WTC11 (cell line): ENCODE results near the gene GNAT3. TPM values are rescaled to one million over a fixed set of nuclear protein-coding genes. Genes with fewer than 3 reads are reported as not detected.

ENCODE experiments used
- ATAC-seq: fragments of 200-7000 bp; cut with Tn5 transposase; 2 replicates; pipeline ENCODE4 v1.10.0; 2021; ENCODE audit warnings: mild to moderate bottlenecking, moderate library complexity
- CTCF ChIA-PET: fragments of 300-600 bp; sonication (Branson Sonifier 250); formaldehyde crosslinking; loops from one replicate; lab custom pipeline; 2021; ENCODE audit warnings: antibody characterized with exemption; lab: Charles Lee
- POLR2A ChIA-PET: fragments of 350-600 bp; sonication (Branson Sonifier 250); formaldehyde crosslinking; loops from one replicate; lab custom pipeline; 2021; ENCODE audit warnings: antibody characterized with exemption; lab: Charles Lee
- DNase-seq: peaks from one replicate; pipeline ENCODE4 v3.0.0; 2021; ENCODE audit warnings: low spot score
- H3K27ac Mint-ChIP-seq: 2 replicates; pipeline ENCODE4 v1.8.0; 2021; ENCODE audit warnings: mixed read lengths
- H3K27me3 Mint-ChIP-seq: 2 replicates; pipeline ENCODE4 v1.8.0; 2021; ENCODE audit warnings: low read depth, mild to moderate bottlenecking, moderate library complexity, mixed read lengths
- H3K36me3 Mint-ChIP-seq: 2 replicates; pipeline ENCODE4 v1.8.0; 2021; ENCODE audit warnings: mixed read lengths
- H3K4me1 Mint-ChIP-seq: 2 replicates; pipeline ENCODE4 v1.8.0; 2022; ENCODE audit warnings: mixed read lengths
- H3K4me3 Mint-ChIP-seq: 2 replicates; pipeline ENCODE4 v1.8.0; 2021; ENCODE audit warnings: mild to moderate bottlenecking, moderate library complexity, mixed read lengths
- H3K9me3 Mint-ChIP-seq: 2 replicates; pipeline ENCODE4 v1.8.0; 2021; ENCODE audit warnings: mixed read lengths
- CREB1 ChIP-seq: sonication (generic); formaldehyde crosslinking; IDR thresholded peaks from 2 replicates; pipeline ENCODE4 v1.8.0; 2023; ENCODE audit warnings: mild to moderate bottlenecking, missing genetic modification reagents
- CREM ChIP-seq: sonication (generic); formaldehyde crosslinking; IDR thresholded peaks from 2 replicates; pipeline ENCODE4 v1.8.1; 2022; ENCODE audit warnings: mild to moderate bottlenecking, missing genetic modification reagents, moderate library complexity
- ESRRA ChIP-seq: sonication (generic); formaldehyde crosslinking; IDR thresholded peaks from 2 replicates; pipeline ENCODE4 v1.8.1; 2022; ENCODE audit warnings: mild to moderate bottlenecking, missing genetic modification reagents, borderline replicate concordance
- FOXP1 ChIP-seq: sonication (generic); formaldehyde crosslinking; IDR thresholded peaks from 2 replicates; pipeline ENCODE4 v1.8.0; 2022; ENCODE audit warnings: missing genetic modification reagents, mild to moderate bottlenecking, moderate library complexity, borderline replicate concordance
- HMGA2 ChIP-seq: fragments of 250-450 bp; sonication (Bioruptor Pico); IDR thresholded peaks from 2 replicates; pipeline ENCODE4 v1.4.0; 2021; ENCODE audit warnings: mild to moderate bottlenecking, moderate library complexity
- JUN ChIP-seq: sonication (generic); formaldehyde crosslinking; IDR thresholded peaks from 2 replicates; pipeline ENCODE4 v1.8.0; 2023; ENCODE audit warnings: mild to moderate bottlenecking, missing genetic modification reagents
- NFATC4 ChIP-seq: fragments of 250-450 bp; sonication (Bioruptor Pico); IDR thresholded peaks from 2 replicates; pipeline ENCODE4 v1.9.0; 2021; ENCODE audit warnings: mild to moderate bottlenecking
- NFE2L1 ChIP-seq: sonication (generic); formaldehyde crosslinking; IDR thresholded peaks from 2 replicates; pipeline ENCODE4 v1.8.1; 2023; ENCODE audit warnings: missing genetic modification reagents
- NR1H2 ChIP-seq: sonication (generic); formaldehyde crosslinking; IDR thresholded peaks from 2 replicates; pipeline ENCODE4 v1.9.0; 2021; ENCODE audit warnings: mild to moderate bottlenecking, moderate library complexity, missing genetic modification reagents
- NR2C2 ChIP-seq: sonication (generic); formaldehyde crosslinking; IDR thresholded peaks from 2 replicates; pipeline ENCODE4 v1.8.0; 2022; ENCODE audit warnings: mild to moderate bottlenecking, missing genetic modification reagents
- NR3C1 ChIP-seq: sonication (generic); formaldehyde crosslinking; conservative IDR thresholded peaks from 2 replicates; pipeline ENCODE4 v1.8.1; 2023; ENCODE audit warnings: low read depth, mild to moderate bottlenecking, missing genetic modification reagents
- RELA ChIP-seq: sonication (generic); formaldehyde crosslinking; IDR thresholded peaks from 2 replicates; pipeline ENCODE4 v1.8.1; 2022; ENCODE audit warnings: missing genetic modification reagents, mild to moderate bottlenecking, borderline replicate concordance
- SP1 ChIP-seq: sonication (generic); formaldehyde crosslinking; conservative IDR thresholded peaks from 2 replicates; pipeline ENCODE4 v1.8.1; 2022; ENCODE audit warnings: missing genetic modification reagents
- ZNF138 ChIP-seq: sonication (generic); formaldehyde crosslinking; conservative IDR thresholded peaks from 2 replicates; pipeline ENCODE4 v1.8.1; 2022; ENCODE audit warnings: mild to moderate bottlenecking, moderate library complexity, missing genetic modification reagents
- ZNF219 ChIP-seq: sonication (generic); formaldehyde crosslinking; IDR thresholded peaks from 2 replicates; pipeline ENCODE4 v1.8.0; 2023; ENCODE audit warnings: missing genetic modification reagents, mild to moderate bottlenecking, borderline replicate concordance
- ZNF263 ChIP-seq: sonication (generic); formaldehyde crosslinking; IDR thresholded peaks from 2 replicates; pipeline ENCODE4 v1.8.1; 2022; ENCODE audit warnings: low read depth, mild to moderate bottlenecking, moderate library complexity, missing genetic modification reagents
- total RNA-seq: library from RNA; stranded (reverse); gene quantifications from 3 replicates; pipeline ENCODE4 v1.2.3, GENCODE V29; 2021
- TF ChIP-seq, protein P1 (sequence below): fragments of 250-450 bp; sonication (Bioruptor Pico); IDR thresholded peaks from 2 replicates; pipeline ENCODE4 v1.8.0; 2021; ENCODE audit warnings: mild to moderate bottlenecking
- TF ChIP-seq, protein P2 (sequence below): sonication (generic); formaldehyde crosslinking; IDR thresholded peaks from 2 replicates; pipeline ENCODE4 v1.8.0; 2022; ENCODE audit warnings: mild to moderate bottlenecking, missing genetic modification reagents
- TF ChIP-seq, protein P3 (sequence below): sonication (generic); formaldehyde crosslinking; IDR thresholded peaks from 2 replicates; pipeline ENCODE4 v1.8.1; 2023; ENCODE audit warnings: mild to moderate bottlenecking, missing genetic modification reagents, moderate library complexity
- TF ChIP-seq, protein P4 (sequence below): sonication (generic); formaldehyde crosslinking; IDR thresholded peaks from 2 replicates; pipeline ENCODE4 v1.8.0; 2023; ENCODE audit warnings: missing genetic modification reagents
- TF ChIP-seq, protein P5 (sequence below): sonication (generic); formaldehyde crosslinking; IDR thresholded peaks from 2 replicates; pipeline ENCODE4 v1.8.1; 2022; ENCODE audit warnings: mild to moderate bottlenecking, moderate library complexity, missing genetic modification reagents
- TF ChIP-seq, protein P6 (sequence below): sonication (generic); formaldehyde crosslinking; IDR thresholded peaks from 2 replicates; pipeline ENCODE4 v1.8.1; 2023; ENCODE audit warnings: mild to moderate bottlenecking, moderate library complexity, missing genetic modification reagents
- TF ChIP-seq, protein P7 (sequence below): sonication (generic); formaldehyde crosslinking; IDR thresholded peaks from 2 replicates; pipeline ENCODE4 v1.8.1; 2023; ENCODE audit warnings: mild to moderate bottlenecking, missing genetic modification reagents, moderate library complexity
- TF ChIP-seq, protein P8 (sequence below): fragments of 250-450 bp; sonication (Bioruptor Pico); IDR thresholded peaks from 2 replicates; pipeline ENCODE4 v1.9.0; 2021; ENCODE audit warnings: moderate library complexity, mild to moderate bottlenecking, inconsistent platforms, borderline replicate concordance

The GNAT3 gene
- total RNA-seq, 1 experiment from 2014 or later, result not detected

DNA sequence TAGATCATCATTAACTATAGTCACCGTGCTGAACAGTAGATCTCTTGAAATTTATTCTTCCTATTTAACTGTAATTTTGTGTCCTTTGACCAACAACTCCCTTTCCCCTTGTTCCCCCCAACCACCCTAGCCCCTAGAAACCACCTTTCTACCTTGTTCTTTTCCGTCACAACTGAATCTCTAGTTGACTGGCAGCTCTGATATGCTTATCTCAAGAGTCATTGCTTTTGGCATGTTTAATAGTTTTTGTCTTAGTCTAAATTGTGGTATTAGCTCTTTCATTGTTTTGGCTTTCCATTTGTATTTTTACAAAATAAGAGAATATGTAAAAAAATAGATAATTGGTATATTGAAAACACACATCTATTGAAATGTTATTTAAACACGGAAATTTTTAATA lies 1.8 kb downstream of the GNAT3 start:
- ATAC-seq, result no peak
- ChIA-PET CTCF (no interaction called here), POLR2A (no interaction called here)
- H3K36me3 Mint-ChIP-seq, result no peaks in the 10 kb centered on the region
- no peak overlapping the region for H3K4me3 Mint-ChIP-seq
- H3K27ac Mint-ChIP-seq, result no peak overlapping the region
- H3K4me1 Mint-ChIP-seq, result no peaks in the 10 kb centered on the region
- H3K9me3 Mint-ChIP-seq, result no peaks in the 10 kb centered on the region
- no peak for DNase-seq
- H3K27me3 Mint-ChIP-seq, result no peaks in the 10 kb centered on the region
- TF ChIP-seq FOXP1 (no peak), CREM (CRISPR knock-in tag) (no peak), NFATC4 (CRISPR knock-in tag) (no peak), HMGA2 (CRISPR knock-in tag) (no peak), NFE2L1 (no peak), ESRRA (CRISPR knock-in tag) (no peak), NR1H2 (CRISPR knock-in tag) (no peak), JUN (CRISPR knock-in tag) (no peak), ZNF219 (no peak), ZNF263 (no peak)
- TF ChIP-seq, protein P1, sequence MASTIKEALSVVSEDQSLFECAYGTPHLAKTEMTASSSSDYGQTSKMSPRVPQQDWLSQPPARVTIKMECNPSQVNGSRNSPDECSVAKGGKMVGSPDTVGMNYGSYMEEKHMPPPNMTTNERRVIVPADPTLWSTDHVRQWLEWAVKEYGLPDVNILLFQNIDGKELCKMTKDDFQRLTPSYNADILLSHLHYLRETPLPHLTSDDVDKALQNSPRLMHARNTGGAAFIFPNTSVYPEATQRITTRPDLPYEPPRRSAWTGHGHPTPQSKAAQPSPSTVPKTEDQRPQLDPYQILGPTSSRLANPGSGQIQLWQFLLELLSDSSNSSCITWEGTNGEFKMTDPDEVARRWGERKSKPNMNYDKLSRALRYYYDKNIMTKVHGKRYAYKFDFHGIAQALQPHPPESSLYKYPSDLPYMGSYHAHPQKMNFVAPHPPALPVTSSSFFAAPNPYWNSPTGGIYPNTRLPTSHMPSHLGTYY (CRISPR knock-in tag), result no peak
- TF ChIP-seq, protein P2, sequence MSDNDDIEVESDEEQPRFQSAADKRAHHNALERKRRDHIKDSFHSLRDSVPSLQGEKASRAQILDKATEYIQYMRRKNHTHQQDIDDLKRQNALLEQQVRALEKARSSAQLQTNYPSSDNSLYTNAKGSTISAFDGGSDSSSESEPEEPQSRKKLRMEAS (CRISPR knock-in tag), result no peak
- TF ChIP-seq, protein P3, sequence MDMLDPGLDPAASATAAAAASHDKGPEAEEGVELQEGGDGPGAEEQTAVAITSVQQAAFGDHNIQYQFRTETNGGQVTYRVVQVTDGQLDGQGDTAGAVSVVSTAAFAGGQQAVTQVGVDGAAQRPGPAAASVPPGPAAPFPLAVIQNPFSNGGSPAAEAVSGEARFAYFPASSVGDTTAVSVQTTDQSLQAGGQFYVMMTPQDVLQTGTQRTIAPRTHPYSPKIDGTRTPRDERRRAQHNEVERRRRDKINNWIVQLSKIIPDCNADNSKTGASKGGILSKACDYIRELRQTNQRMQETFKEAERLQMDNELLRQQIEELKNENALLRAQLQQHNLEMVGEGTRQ, result no peak
- TF ChIP-seq, protein P4, sequence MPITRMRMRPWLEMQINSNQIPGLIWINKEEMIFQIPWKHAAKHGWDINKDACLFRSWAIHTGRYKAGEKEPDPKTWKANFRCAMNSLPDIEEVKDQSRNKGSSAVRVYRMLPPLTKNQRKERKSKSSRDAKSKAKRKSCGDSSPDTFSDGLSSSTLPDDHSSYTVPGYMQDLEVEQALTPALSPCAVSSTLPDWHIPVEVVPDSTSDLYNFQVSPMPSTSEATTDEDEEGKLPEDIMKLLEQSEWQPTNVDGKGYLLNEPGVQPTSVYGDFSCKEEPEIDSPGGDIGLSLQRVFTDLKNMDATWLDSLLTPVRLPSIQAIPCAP, result no peak

DNA sequence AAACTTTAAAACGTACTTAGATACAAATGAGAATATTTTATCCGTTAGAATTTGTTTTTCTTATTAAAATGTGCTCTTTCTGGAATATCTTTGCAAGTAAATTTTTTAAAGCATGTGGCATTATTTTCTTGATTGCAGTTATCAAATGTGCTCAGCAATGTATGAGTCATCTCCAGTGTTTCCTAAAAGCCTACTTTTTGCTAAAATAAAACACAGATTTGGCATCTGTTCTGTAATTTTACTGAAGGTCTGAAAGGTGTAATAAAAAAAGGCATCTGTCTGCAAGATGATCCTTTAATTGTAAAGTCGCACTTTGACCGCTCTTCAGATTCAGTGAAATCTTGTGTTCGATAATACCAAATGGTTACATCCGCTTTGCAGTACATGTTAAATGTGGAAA lies 3.4 kb downstream of the GNAT3 start:
- no peaks in the 10 kb centered on the region for H3K27me3 Mint-ChIP-seq
- no peak for DNase-seq
- H3K27ac Mint-ChIP-seq, result no peak overlapping the region
- POLR2A ChIA-PET, result no interaction called here
- no peaks in the 10 kb centered on the region for H3K9me3 Mint-ChIP-seq
- H3K36me3 Mint-ChIP-seq, result no peaks in the 10 kb centered on the region
- TF ChIP-seq CREB1 (CRISPR knock-in tag) (no peak), NR3C1 (CRISPR knock-in tag) (no peak), ZNF138 (no peak), JUN (CRISPR knock-in tag) (no peak), NR2C2 (CRISPR knock-in tag) (no peak), RELA (no peak)
- TF ChIP-seq, protein P5, sequence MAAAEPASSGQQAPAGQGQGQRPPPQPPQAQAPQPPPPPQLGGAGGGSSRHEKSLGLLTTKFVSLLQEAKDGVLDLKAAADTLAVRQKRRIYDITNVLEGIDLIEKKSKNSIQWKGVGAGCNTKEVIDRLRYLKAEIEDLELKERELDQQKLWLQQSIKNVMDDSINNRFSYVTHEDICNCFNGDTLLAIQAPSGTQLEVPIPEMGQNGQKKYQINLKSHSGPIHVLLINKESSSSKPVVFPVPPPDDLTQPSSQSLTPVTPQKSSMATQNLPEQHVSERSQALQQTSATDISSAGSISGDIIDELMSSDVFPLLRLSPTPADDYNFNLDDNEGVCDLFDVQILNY (CRISPR knock-in tag), result no peak
- TF ChIP-seq, all 79 proteins: peak for 0
- CTCF ChIA-PET, result no interaction called here
- H3K4me1 Mint-ChIP-seq, result no peaks in the 10 kb centered on the region
- ATAC-seq, result no peak
- no peak overlapping the region for H3K4me3 Mint-ChIP-seq

DNA sequence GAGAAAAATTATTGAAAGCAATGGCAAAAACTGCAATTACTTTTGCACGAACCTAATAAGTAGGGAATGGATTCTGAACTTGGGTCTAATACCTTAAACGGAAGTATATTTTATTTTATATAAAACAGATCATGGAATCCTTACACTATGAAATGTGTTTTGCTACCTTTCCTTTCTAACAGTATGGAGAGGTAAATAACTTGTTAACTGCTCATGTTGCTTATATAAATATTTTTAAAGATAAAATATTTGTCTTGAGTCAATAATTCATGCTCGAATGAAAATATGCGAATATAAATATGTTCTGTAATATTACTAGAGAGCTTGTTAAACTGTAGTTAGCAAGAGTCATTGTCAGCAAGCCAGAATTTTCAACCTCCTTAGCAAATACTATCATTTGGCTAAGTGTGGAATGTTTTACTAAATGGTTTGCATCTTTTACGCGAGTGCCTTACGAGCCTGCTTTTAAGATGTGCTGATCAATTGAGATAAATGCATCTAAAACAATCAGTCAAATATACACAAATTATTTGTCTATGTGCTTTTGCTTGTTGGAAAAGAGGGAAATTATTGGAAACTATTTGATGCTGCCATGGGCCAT lies 5.9 kb downstream of the GNAT3 start:
- ATAC-seq, result no peak
- Mint-ChIP-seq H3K27me3 (no peaks in the 10 kb centered on the region), H3K27ac (no peak overlapping the region; the same call in 1 of the 2 replicates), H3K4me3 (no peak overlapping the region), H3K36me3 (no peaks in the 10 kb centered on the region), H3K9me3 (no peaks in the 10 kb centered on the region), H3K4me1 (no peaks in the 10 kb centered on the region)
- no peak for DNase-seq
- ChIA-PET CTCF (no interaction called here), POLR2A (no interaction called here)
- TF ChIP-seq SP1 (CRISPR knock-in tag), result no peak
- TF ChIP-seq, protein P6, sequence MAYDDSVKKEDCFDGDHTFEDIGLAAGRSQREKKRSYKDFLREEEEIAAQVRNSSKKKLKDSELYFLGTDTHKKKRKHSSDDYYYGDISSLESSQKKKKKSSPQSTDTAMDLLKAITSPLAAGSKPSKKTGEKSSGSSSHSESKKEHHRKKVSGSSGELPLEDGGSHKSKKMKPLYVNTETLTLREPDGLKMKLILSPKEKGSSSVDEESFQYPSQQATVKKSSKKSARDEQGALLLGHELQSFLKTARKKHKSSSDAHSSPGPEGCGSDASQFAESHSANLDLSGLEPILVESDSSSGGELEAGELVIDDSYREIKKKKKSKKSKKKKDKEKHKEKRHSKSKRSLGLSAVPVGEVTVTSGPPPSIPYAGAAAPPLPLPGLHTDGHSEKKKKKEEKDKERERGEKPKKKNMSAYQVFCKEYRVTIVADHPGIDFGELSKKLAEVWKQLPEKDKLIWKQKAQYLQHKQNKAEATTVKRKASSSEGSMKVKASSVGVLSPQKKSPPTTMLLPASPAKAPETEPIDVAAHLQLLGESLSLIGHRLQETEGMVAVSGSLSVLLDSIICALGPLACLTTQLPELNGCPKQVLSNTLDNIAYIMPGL, result no peak
- TF ChIP-seq, protein P7, sequence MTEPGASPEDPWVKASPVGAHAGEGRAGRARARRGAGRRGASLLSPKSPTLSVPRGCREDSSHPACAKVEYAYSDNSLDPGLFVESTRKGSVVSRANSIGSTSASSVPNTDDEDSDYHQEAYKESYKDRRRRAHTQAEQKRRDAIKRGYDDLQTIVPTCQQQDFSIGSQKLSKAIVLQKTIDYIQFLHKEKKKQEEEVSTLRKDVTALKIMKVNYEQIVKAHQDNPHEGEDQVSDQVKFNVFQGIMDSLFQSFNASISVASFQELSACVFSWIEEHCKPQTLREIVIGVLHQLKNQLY (CRISPR knock-in tag), result no peak
- TF ChIP-seq, protein P8, sequence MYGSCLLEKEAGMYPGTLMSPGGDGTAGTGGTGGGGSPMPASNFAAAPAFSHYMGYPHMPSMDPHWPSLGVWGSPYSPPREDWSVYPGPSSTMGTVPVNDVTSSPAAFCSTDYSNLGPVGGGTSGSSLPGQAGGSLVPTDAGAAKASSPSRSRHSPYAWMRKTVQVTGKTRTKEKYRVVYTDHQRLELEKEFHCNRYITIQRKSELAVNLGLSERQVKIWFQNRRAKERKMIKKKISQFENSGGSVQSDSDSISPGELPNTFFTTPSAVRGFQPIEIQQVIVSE (CRISPR knock-in tag), result no peak
